ENCODE measurements around the gene ZCCHC7. TPM values are rescaled to one million over a fixed set of nuclear protein-coding genes. Genes with fewer than 3 reads are reported as not detected.
A peak's percentile ranks its signal among the peaks of the same experiment; 100 is the strongest.

ZCCHC7 gene
- total RNA-seq, 1 donor from 2014 or later = 21.7 TPM

- H3K9me3 ChIP-seq (ENCODE audit: insufficient read depth, low read depth, low read length) = no peaks in the 10 kb centered on the region
- no peak overlapping the region for H3K27ac ChIP-seq (ENCODE audit: low read depth, low read length)
- no peak overlapping the region for H3K4me3 Mint-ChIP-seq (ENCODE audit: unreplicated experiment)
- H3K9ac ChIP-seq (ENCODE audit: low read length) = no peak overlapping the region
- peaks cover 3% of the 10 kb centered on the region for H3K79me2 ChIP-seq (ENCODE audit: insufficient read depth, low read length)
- H2AFZ ChIP-seq (ENCODE audit: low read depth, low read length) = no peak overlapping the region
- no peaks in the 10 kb centered on the region for H3K4me1 ChIP-seq (ENCODE audit: insufficient read depth, low read length)
- no peak overlapping the region for H3K4me2 ChIP-seq (ENCODE audit: low read length)
- H3K36me3 Mint-ChIP-seq (ENCODE audit: low read depth, unreplicated experiment) = peaks cover 5% of the 10 kb centered on the region
- H3K27me3 ChIP-seq (ENCODE audit: insufficient read depth, low read length) = no peaks in the 10 kb centered on the region
- H3K36me3 ChIP-seq (ENCODE audit: insufficient read depth, low read length) = no peaks in the 10 kb centered on the region
- H4K20me1 ChIP-seq (ENCODE audit: insufficient read depth, low read length) = peaks cover 9% of the 10 kb centered on the region
- DNase-seq (ENCODE audit: low read depth) = no peak
- peaks cover 13% of the 10 kb centered on the region for H3K4me1 Mint-ChIP-seq (ENCODE audit: low read depth, unreplicated experiment)
- H3K27ac Mint-ChIP-seq (ENCODE audit: unreplicated experiment) = no peak overlapping the region
- no peak for FAIRE-seq
- no peaks in the 10 kb centered on the region for H3K9me3 Mint-ChIP-seq (ENCODE audit: unreplicated experiment)
- TF ChIP-seq EZH2 (IDR thresholded peaks at IDR 0.05; ENCODE audit: insufficient read depth, low read length) = no peak
- no peak for TF ChIP-seq CTCF (IDR thresholded peaks at IDR 0.05; ENCODE audit: insufficient read depth, low read depth, low read length)
- no peaks in the 10 kb centered on the region for H3K27me3 Mint-ChIP-seq (ENCODE audit: low read depth, unreplicated experiment)
- H3K4me3 ChIP-seq (ENCODE audit: insufficient read depth, low read depth, low read length) = no peak overlapping the region
Measured at GRCh38 chr9:37212435-37212834, 92.1 kb downstream of the ZCCHC7 start.

- no peak overlapping the region for H3K27ac ChIP-seq (ENCODE audit: low read depth, low read length)
- no peaks in the 10 kb centered on the region for H3K9me3 Mint-ChIP-seq (ENCODE audit: unreplicated experiment)
- no peak overlapping the region for H2AFZ ChIP-seq (ENCODE audit: low read depth, low read length)
- no peak overlapping the region for H3K4me3 Mint-ChIP-seq (ENCODE audit: unreplicated experiment)
- H3K27me3 Mint-ChIP-seq (ENCODE audit: low read depth, unreplicated experiment) = no peaks in the 10 kb centered on the region
- no peaks in the 10 kb centered on the region for H3K36me3 ChIP-seq (ENCODE audit: insufficient read depth, low read length)
- no peaks in the 10 kb centered on the region for H3K27me3 ChIP-seq (ENCODE audit: insufficient read depth, low read length)
- peaks cover 12% of the 10 kb centered on the region for H3K4me1 Mint-ChIP-seq (ENCODE audit: low read depth, unreplicated experiment)
- H3K4me3 ChIP-seq (ENCODE audit: insufficient read depth, low read depth, low read length) = no peak overlapping the region
- H3K9me3 ChIP-seq (ENCODE audit: insufficient read depth, low read depth, low read length) = no peaks in the 10 kb centered on the region
- no peak overlapping the region for H3K4me2 ChIP-seq (ENCODE audit: low read length)
- H3K79me2 ChIP-seq (ENCODE audit: insufficient read depth, low read length) = peaks cover 3% of the 10 kb centered on the region
- no peaks in the 10 kb centered on the region for H3K4me1 ChIP-seq (ENCODE audit: insufficient read depth, low read length)
- TF ChIP-seq CTCF (IDR thresholded peaks at IDR 0.05; ENCODE audit: insufficient read depth, low read depth, low read length) (no peak), EZH2 (IDR thresholded peaks at IDR 0.05; ENCODE audit: insufficient read depth, low read length) (no peak)
- no peak for FAIRE-seq
- no peak for DNase-seq (ENCODE audit: low read depth)
- H4K20me1 ChIP-seq (ENCODE audit: insufficient read depth, low read length) = peaks cover 4% of the 10 kb centered on the region
- no peak overlapping the region for H3K9ac ChIP-seq (ENCODE audit: low read length)
- no peaks in the 10 kb centered on the region for H3K36me3 Mint-ChIP-seq (ENCODE audit: low read depth, unreplicated experiment)
- H3K27ac Mint-ChIP-seq (ENCODE audit: unreplicated experiment) = no peak overlapping the region
Measured at GRCh38 chr9:37215381-37215780, 95.0 kb downstream of the ZCCHC7 start.

- Histone ChIP-seq H3K27me3 (ENCODE audit: insufficient read depth, low read length) (no peaks in the 10 kb centered on the region), H3K9me3 (ENCODE audit: insufficient read depth, low read depth, low read length) (no peaks in the 10 kb centered on the region), H3K4me2 (ENCODE audit: low read length) (peak overlapping the region; percentile 17), H3K36me3 (ENCODE audit: insufficient read depth, low read length) (no peaks in the 10 kb centered on the region), H2AFZ (ENCODE audit: low read depth, low read length) (no peak overlapping the region), H3K9ac (ENCODE audit: low read length) (no peak overlapping the region), H3K4me1 (ENCODE audit: insufficient read depth, low read length) (peaks cover 1% of the 10 kb centered on the region), H3K4me3 (ENCODE audit: insufficient read depth, low read depth, low read length) (no peak overlapping the region), H3K27ac (ENCODE audit: low read depth, low read length) (no peak overlapping the region), H3K79me2 (ENCODE audit: insufficient read depth, low read length) (peaks cover 3% of the 10 kb centered on the region), H4K20me1 (ENCODE audit: insufficient read depth, low read length) (peaks cover 8% of the 10 kb centered on the region)
- TF ChIP-seq CTCF (IDR thresholded peaks at IDR 0.05; ENCODE audit: insufficient read depth, low read depth, low read length) (no peak), EZH2 (IDR thresholded peaks at IDR 0.05; ENCODE audit: insufficient read depth, low read length) (no peak)
- Mint-ChIP-seq H3K36me3 (ENCODE audit: low read depth, unreplicated experiment) (no peaks in the 10 kb centered on the region), H3K27ac (ENCODE audit: unreplicated experiment) (no peak overlapping the region), H3K4me1 (ENCODE audit: low read depth, unreplicated experiment) (peaks cover 8% of the 10 kb centered on the region), H3K9me3 (ENCODE audit: unreplicated experiment) (no peaks in the 10 kb centered on the region), H3K4me3 (ENCODE audit: unreplicated experiment) (no peak overlapping the region), H3K27me3 (ENCODE audit: low read depth, unreplicated experiment) (no peaks in the 10 kb centered on the region)
- DNase-seq (ENCODE audit: low read depth) (peak; percentile 72), FAIRE-seq (peak; percentile 69)
Measured at GRCh38 chr9:37215830-37216229, 95.5 kb downstream of the ZCCHC7 start.

Measured in astrocyte (in vitro differentiated cells and primary cell).